MM.1S (cell line): ENCODE results near the gene SET.

Experiments
- EZH2 ChIP-seq: fragments of 300-600 bp; sonication (generic); optimal IDR thresholded peaks from 2 replicates; pipeline ENCODE3; 2017; ENCODE audit warnings: low read depth, mild to moderate bottlenecking, antibody characterized with exemption, low read length, mixed read lengths
- TF ChIP-seq, protein P1 (sequence below): fragments of 300-600 bp; sonication (generic); IDR thresholded peaks from 2 replicates; pipeline ENCODE4 v1.5.1; 2016; ENCODE audit warnings: antibody characterized with exemption, low read length, mixed read lengths

DNA sequence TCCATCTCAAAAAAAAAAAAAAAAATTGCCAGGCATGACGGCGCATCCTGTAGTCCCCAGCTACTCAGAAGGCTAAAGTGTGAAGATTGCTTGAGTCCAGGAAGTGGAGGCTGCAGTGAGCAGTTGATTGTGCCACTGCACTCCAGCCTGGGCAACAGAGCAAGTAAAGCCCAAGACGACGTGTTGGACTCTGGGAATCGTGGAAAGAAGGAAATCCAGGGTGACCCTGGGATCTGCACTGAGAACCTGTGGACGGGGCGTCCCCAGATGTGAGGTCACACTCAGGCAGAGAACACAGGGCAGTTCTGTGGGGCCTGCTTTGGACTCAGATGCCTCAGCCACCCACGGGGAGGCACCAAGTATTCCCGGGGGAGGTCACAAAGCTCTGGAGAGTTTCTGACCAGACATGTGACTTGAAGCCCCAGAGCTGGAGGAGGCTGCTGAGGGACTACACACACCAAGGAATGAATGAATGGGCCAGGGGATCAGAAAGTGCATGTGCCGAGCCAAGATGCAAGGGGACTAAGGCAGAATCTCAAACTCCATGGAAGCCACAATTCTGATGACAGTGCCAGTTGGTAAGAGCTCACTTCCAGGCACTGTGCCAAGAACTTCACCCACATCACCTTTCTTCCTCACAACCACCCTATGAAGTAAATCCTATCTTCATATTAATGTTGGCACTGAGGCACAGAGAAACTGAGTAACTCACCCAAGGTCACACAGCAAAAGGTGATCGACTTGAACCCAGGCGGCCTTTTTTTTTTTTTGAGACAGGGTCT, 45.3 kb upstream of the SET start:
- TF ChIP-seq, protein P1, sequence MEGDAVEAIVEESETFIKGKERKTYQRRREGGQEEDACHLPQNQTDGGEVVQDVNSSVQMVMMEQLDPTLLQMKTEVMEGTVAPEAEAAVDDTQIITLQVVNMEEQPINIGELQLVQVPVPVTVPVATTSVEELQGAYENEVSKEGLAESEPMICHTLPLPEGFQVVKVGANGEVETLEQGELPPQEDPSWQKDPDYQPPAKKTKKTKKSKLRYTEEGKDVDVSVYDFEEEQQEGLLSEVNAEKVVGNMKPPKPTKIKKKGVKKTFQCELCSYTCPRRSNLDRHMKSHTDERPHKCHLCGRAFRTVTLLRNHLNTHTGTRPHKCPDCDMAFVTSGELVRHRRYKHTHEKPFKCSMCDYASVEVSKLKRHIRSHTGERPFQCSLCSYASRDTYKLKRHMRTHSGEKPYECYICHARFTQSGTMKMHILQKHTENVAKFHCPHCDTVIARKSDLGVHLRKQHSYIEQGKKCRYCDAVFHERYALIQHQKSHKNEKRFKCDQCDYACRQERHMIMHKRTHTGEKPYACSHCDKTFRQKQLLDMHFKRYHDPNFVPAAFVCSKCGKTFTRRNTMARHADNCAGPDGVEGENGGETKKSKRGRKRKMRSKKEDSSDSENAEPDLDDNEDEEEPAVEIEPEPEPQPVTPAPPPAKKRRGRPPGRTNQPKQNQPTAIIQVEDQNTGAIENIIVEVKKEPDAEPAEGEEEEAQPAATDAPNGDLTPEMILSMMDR: no peak
- TF ChIP-seq EZH2: no peak
